GM19397 (cell line): ENCODE results near the gene ZNF407.
"Not testable (repeated sequence)": the region's sequence is repeated elsewhere in the genome, so short reads cannot be mapped to it uniquely, and the experiment has no call there.

Source experiments
- ATAC-seq: cut with Tn5 transposase; IDR thresholded peaks from one replicate; pipeline ENCODE4 v1.9.1; 2021; ENCODE audit warnings: mild to moderate bottlenecking, moderate library complexity; ENCODE audit not compliant: unreplicated experiment

Gene ZNF407, protein sequence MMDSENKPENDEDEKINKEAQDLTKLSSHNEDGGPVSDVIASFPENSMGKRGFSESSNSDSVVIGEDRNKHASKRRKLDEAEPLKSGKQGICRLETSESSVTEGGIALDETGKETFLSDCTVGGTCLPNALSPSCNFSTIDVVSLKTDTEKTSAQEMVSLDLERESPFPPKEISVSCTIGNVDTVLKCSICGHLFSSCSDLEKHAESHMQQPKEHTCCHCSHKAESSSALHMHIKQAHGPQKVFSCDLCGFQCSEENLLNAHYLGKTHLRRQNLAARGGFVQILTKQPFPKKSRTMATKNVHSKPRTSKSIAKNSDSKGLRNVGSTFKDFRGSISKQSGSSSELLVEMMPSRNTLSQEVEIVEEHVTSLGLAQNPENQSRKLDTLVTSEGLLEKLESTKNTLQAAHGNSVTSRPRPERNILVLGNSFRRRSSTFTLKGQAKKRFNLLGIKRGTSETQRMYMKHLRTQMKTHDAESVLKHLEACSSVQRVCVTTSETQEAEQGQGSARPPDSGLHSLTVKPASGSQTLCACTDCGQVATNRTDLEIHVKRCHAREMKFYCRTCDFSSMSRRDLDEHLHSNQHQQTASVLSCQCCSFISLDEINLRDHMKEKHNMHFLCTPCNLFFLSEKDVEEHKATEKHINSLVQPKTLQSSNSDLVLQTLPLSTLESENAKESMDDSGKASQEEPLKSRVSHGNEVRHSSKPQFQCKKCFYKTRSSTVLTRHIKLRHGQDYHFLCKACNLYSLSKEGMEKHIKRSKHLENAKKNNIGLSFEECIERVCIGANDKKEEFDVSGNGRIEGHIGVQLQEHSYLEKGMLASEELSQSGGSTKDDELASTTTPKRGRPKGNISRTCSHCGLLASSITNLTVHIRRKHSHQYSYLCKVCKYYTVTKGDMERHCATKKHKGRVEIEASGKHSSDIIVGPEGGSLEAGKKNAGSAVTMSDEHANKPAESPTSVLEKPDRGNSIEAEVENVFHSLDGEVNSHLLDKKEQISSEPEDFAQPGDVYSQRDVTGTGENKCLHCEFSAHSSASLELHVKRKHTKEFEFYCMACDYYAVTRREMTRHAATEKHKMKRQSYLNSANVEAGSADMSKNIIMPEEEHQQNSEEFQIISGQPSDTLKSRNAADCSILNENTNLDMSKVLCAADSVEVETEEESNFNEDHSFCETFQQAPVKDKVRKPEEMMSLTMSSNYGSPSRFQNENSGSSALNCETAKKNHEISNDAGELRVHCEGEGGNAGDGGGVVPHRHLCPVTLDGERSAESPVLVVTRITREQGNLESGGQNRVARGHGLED (N-terminal part only)

GRCh38 chr18:74597662-74598349, at the start of gene ZNF407:
Gene ZNF407 (plus strand): TSS chr18:74597870. CDS start chr18:74631020, 33,150 bp downstream.
- peak; percentile 79 for ATAC-seq

DNA sequence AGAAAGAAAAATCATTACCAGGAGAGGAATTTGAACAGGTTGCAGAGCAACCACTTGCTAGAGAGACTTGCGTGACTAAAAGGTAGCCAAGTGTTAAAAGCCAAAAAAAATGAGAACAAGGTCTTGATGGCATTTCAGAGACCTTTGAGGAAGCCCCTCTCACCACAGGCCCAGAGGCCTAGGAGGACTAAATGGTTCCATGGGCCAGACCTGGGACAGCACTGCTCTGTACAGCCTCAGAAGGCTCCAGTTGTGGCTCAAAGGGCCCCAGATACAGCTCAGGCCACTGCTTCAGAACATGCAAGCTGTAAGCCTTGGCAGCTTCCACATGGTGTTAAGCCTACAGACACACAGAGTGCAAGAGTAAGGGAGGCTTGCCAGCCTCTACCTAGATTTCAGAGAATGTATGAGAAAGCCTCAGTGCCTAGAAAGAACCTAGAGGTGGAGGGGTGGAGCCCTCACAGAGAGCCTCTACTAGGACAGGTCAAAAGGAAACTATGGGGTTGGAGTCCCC, 48.0 kb upstream of the ZNF407 start:
- ATAC-seq, result no peak

DNA sequence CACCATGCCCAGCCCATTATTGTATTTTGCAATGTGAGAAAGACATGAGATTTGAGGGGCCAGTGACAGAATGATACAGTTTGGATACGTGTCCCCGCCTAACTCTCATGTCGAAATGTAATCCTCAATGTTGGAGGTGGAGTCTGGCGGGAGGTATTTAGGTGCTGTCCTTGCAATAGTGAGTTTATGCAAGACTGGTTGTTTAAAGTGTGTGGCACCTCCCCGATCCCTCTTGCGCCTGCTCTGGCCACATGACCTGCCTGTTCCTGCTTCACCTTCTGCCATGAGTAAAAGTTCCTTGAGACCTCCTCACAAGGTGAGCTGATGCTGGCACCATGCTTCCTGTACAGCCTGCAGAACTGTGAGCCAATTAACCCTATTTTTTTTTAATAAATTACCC, 46.8 kb upstream of the ZNF407 start:
- ATAC-seq, result no peak

DNA sequence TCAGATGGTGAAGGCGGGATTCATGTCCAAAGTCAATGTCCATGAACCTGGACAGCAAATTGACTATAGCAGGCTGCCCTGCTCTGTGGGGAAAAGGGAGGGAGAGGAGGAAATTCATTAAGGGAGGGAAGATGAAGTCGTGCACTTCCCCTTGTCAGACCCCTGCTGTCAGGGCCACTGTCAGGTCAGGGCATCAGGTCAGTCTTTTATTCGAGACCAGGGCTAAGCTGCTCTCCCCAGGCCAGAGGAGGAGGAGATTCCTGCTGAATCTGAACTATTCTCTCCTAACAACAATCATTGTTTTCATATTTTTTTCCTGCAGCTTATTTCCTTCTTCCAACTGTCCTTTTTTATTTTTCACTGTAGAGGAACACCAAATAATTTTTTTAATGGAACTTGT, 46.2 kb upstream of the ZNF407 start:
- no peak for ATAC-seq

DNA sequence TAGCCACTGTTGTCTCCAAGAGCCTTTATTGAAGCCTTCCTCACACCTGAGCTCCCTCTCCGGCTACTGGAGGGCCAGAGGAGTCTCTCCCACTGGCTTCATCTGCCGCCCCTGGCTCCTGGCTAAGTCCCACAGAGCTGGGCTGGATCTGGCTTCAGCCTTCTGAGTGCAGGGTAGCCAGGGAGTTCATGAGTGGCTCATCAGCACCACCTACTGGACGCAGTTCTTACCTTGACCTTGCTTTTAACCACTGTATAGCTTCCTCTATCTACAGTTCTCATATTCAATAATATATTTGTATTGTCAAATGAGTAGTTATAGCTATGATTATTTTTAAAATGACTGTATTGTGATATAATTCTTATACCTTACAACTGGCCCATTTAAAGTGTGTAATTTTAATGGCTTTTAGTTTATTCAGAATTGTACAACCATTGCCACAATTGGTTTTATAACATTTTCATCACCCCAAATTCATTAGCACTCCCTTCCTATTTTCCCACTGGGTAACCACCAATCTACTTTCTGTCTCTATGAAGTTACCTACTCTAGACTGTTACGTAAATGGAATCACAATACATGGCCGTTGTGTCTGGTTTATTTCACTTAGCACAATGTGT, 45.6 kb upstream of the ZNF407 start:
- peak; percentile 96 for ATAC-seq

DNA sequence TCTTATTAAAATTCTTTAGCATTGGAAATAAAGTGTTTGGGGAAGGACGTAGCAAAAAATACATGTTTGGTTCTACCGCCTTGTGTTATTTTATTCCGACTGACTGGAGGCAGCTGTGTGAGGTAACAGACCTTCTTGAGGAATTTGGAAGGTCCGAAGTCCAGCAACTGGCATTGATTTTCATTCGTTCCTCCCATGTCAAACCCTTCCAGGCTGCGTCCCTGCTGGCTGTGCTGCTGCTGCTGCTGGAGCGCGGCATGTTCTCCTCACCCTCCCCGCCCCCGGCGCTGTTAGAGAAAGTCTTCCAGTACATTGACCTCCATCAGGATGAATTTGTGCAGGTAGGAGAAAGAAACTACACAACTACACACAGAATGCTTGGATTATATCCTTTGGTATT, 41.5 kb upstream of the ZNF407 start:
- no peak for ATAC-seq

DNA sequence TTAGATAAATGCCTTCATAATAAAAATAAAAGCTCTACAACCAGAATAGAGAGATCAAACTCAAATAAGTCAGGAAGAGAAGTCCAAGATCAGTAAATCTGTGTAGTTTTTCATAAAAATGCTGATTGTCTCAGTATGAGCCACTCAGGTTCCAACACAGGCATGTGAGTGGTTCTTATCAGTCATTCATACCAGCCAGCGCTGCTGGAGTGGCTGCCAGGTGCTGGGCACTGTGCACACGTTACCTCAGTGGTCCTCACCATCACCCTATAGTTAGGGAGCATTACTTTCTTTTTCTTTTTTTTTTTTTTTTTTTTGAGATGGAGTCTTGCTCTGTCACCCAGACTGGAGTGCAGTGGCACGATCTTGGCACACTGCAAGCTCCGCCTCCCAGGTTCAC, 39.6 kb upstream of the ZNF407 start:
- no peak for ATAC-seq

DNA sequence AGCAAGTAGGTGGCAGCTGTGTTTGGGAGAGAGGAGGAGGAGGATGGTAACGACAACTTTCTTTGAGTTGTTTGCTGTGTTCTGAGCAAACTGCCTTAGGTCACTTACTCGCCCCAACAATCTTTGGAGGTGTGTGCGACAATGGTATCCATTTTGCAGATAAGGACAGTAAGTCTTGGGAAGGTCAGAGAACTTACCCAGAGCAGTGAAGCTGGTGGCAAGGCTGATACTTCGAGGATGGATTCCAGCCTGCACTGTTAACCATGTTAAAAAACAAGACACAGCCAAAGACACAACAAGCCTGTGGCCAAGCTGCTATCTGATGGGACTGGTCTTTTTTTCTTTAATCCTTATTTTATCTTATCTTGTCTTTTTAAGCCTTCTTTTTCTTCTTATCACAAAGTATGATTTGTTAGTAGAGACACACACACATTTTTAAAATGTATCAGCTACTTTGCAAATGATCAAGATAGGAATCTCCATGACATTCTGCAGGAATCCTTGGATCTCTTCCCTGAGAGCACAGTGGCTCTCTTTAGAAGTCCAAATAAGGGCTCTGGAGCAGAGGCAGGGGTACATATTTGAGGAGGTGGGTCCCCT, 35.4 kb upstream of the ZNF407 start:
- no peak for ATAC-seq

DNA sequence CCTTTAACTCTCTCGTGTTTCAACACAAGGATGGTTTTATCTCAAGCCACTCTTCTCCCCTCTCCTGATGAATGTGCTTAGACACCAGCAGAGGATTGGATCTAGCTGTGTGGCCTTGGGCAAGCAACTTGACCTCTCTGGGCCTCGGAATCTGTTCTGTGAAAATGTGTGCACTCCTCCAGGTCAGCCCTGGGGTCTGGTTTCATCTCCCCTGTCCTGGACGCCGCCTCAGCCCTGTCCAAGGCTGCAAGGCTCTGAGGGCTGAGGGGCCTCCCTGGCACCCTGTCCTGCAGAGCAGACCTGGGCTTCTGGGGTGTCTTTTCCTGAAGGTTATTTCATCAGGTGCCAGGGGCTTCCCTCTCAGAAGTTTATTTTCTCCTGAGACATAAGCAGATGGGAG, 34.9 kb upstream of the ZNF407 start:
- no peak for ATAC-seq

- ATAC-seq, result no peak
These were observed 33.7 kb upstream of the ZNF407 start for GRCh38 chr18:74563999-74564398.

DNA sequence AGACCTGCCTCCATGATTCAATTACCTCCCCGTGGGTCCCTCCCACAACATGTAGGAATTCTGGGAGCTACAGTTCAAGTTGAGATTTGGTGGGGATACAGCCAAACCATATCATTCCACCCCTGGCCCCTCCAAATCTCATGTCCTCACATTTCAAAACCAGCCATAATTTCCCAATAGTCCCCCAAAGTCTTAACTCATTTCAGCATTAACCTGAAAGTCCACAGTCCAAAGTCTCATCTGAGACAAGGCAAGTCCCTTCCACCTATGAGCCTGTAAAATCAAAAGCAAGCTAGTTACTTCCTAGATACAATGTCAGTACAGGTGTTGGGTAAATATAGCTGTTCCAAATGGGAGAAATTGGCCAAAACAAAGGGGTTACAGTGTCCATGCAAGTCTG, 32.5 kb upstream of the ZNF407 start:
- not testable (repeated sequence) for ATAC-seq

- ATAC-seq, result not testable (repeated sequence)
These were observed 31.7 kb upstream of the ZNF407 start for GRCh38 chr18:74565993-74566392.

DNA sequence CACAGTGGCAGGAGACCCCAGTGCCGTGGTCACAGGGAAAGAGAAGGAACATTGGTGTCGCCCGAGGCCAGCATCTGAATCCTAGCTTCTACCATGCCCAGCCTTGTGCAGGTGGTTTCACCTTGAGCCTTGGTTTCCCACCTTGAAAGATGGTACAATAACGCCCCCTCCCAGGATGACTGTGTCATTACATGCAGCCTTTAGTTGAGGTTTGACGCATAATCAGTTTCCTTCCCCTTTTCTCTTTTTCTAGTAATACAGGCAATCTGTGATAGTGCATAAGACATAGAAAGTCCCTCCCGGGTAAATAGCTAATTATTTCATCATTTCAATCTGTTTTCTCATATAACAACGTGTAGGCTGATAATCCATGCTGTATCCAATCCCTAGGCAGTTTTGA, 29.8 kb upstream of the ZNF407 start:
- no peak for ATAC-seq

DNA sequence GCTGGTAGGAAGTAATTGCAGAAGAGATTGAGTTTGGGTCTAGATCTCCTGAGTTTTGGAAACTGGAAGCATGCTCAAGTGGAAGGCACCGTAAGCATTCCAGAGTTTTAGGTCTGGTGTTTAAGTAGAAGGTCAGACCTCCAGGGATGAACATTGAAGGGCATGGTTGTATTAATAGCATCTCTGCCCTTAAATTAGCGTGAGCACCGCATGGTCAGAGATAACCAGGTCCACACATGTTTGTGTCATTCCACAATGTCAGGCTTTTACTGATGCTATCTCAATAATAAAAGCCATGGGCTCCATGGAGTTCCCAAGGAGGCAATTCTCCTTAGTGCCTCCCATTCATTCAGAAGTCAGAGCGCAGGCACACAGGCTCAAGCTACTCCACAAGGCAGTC, 28.3 kb upstream of the ZNF407 start:
- ATAC-seq, result no peak

- ATAC-seq, result no peak
These were observed 27.4 kb upstream of the ZNF407 start for GRCh38 chr18:74570266-74570665.

GRCh38 chr18:74571895-74572680, 25.6 kb upstream of the ZNF407 start:
- ATAC-seq, result no peak

DNA sequence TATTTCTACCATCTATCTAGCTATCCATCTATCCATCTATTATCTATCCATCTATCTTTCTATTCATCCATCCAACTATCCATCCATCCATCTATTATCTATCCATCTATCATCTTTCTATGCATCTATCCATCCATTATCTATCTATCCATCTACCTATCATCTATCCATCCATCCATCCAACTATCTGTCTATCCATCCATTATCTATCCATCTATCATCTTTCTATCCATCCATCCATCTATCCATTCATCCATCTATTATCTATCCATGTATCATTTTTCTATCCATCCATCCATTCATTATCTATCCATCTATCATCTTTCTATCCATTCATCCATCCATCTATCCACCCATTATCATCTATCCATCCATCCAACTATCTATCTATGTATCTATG, 24.6 kb upstream of the ZNF407 start:
- no peak for ATAC-seq

GRCh38 chr18:74574916-74575315, 22.8 kb upstream of the ZNF407 start:
- ATAC-seq, result no peak

DNA sequence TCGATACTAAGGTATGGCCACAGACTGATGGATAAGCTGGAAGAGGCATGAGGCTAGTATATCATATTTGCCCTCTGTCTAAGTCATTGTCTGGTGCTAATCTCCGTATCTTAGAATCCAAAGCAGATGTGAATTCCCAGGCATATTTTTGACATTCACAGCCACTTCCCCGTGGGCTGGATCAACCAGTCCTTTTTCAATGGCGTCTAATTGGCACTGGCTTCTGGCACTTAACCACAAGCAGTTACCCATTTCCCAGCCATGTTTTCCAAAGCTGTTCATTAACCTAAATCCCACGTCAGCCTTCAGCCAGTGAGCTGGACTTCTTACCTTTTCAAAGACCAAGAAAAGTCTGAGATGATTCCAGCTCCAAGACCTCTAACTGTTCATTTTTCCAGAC, 20.7 kb upstream of the ZNF407 start:
- no peak for ATAC-seq
